HCT116 (cell line): ENCODE data around the gene CCDC57. TPM values are rescaled to one million over a fixed set of nuclear protein-coding genes. Genes with fewer than 3 reads are reported as not detected.

Experiments used
- ATAC-seq: fragments of 200-7000 bp; cut with Tn5 transposase; 2 replicates; pipeline ENCODE4 v1.9.1; 2020; ENCODE audit warnings: mild to moderate bottlenecking, moderate library complexity
- BruUV-seq: library from RNA; stranded (reverse); fragments of 400-500 nt; replicated peaks from 2 replicates; lab custom pipeline; 2021; lab: Mats Ljungman, UMichigan
- CTCF ChIA-PET: fragments of 300-600 bp; sonication (Branson Sonifier 250); formaldehyde crosslinking; loops from one replicate; lab custom pipeline; 2021; ENCODE audit warnings: antibody characterized with exemption; lab: Charles Lee
- POLR2A ChIA-PET: fragments of 300-600, 350-600 bp; sonication (Branson Sonifier 250); formaldehyde crosslinking; loops from one replicate; lab custom pipeline; 2021; ENCODE audit warnings: antibody characterized with exemption; lab: Charles Lee
- RAD21 ChIA-PET, 2 experiments: fragments of 300-600 bp; sonication (Branson Sonifier 250); formaldehyde crosslinking; loops; one replicate each; lab custom pipeline; 2023; ENCODE audit warnings: low total read pairs in 2 of 2; ENCODE audit not compliant: uncharacterized antibody in 2 of 2, unreplicated experiment in 2 of 2, low non-redundant PET in 1 of 2; lab: Charles Lee
- DNase-seq: peaks from one replicate; pipeline ENCODE4 v3.0.0-alpha.2; 2010; ENCODE audit warnings: low read depth, low spot score
- H2AFZ ChIP-seq: fragments of 200-600 bp; shearing (Covaris generic), sonication (generic); 2 replicates; pipeline ENCODE4 v1.6.1; 2017; ENCODE audit warnings: low read depth, mixed run types, mixed read lengths, antibody characterized with exemption, low read length; ENCODE audit not compliant: poor library complexity, severe bottlenecking
- H3K27ac ChIP-seq: 2 replicates; pipeline ENCODE4 v1.5.1; 2012; ENCODE audit warnings: low read depth, low read length
- H3K27me3 ChIP-seq: fragments of 200-600 bp; sonication (generic); 2 replicates; pipeline ENCODE4 v1.6.1; 2016; ENCODE audit warnings: mixed run types, low read length, mixed read lengths; ENCODE audit not compliant: insufficient read depth
- H3K36me3 ChIP-seq, 2 experiments: fragments of 200-500 bp in 1 of 2; fragments of 200-600 bp in 1 of 2; sonication (Bioruptor generic) in 1 of 2; sonication (generic) in 1 of 2; 2 replicates each; pipeline versions ENCODE4 v1.5.1 to v1.6.1; 2014 to 2016; ENCODE audit warnings: low read length in 2 of 2, inconsistent platforms in 1 of 2, mixed read lengths in 1 of 2, mixed run types in 1 of 2; ENCODE audit not compliant: insufficient read depth in 2 of 2, control insufficient read depth in 1 of 2
- H3K4me1 ChIP-seq, 2 experiments: fragments of 200-600 bp in 1 of 2; sonication (generic) in 1 of 2; 2 replicates each; pipeline versions ENCODE4 v1.5.1 to v1.6.1; 2012 to 2017; ENCODE audit warnings: low read length in 2 of 2, inconsistent platforms in 1 of 2, mild to moderate bottlenecking in 1 of 2, mixed read lengths in 1 of 2, mixed run types in 1 of 2, moderate library complexity in 1 of 2; ENCODE audit not compliant: insufficient read depth in 2 of 2, control insufficient read depth in 1 of 2
- H3K4me2 ChIP-seq: fragments of 200-600 bp; sonication (generic); 2 replicates; pipeline ENCODE4 v1.6.1; 2017; ENCODE audit warnings: mixed run types, low read length, mixed read lengths
- H3K4me3 ChIP-seq, 2 experiments: fragments of 200-600 bp in 1 of 2; sonication (generic) in 1 of 2; replicated peaks in 1 of 2; 2 replicates each; pipeline ENCODE4 v1.5.1; 2011 to 2016; ENCODE audit warnings: low read length in 2 of 2, control low read depth in 1 of 2, low read depth in 1 of 2, mild to moderate bottlenecking in 1 of 2, mixed read lengths in 1 of 2, mixed run types in 1 of 2
- H3K79me2 ChIP-seq: fragments of 200-600 bp; sonication (generic); 2 replicates; pipeline ENCODE4 v1.6.1; 2017; ENCODE audit warnings: mild to moderate bottlenecking, mixed run types, low read length, moderate library complexity, mixed read lengths; ENCODE audit not compliant: insufficient read depth
- H3K9ac ChIP-seq: fragments of 200-600 bp; sonication (generic); 2 replicates; pipeline ENCODE4 v1.6.1; 2016; ENCODE audit warnings: low read length, mixed read lengths
- H3K9me2 ChIP-seq: fragments of 200-600 bp; sonication (generic), shearing (Covaris generic); 2 replicates; pipeline ENCODE4 v1.6.1; 2017; ENCODE audit warnings: mixed run types, mild to moderate bottlenecking, moderate library complexity; ENCODE audit not compliant: insufficient read depth
- H3K9me3 ChIP-seq, 2 experiments: fragments of 200-500 bp in 1 of 2; fragments of 200-600 bp in 1 of 2; sonication (Bioruptor generic) in 1 of 2; sonication (generic) in 1 of 2; 2 replicates each; pipeline ENCODE4 v1.6.1; 2014 to 2017; ENCODE audit warnings: low read length in 2 of 2, mixed read lengths in 2 of 2, inconsistent platforms in 1 of 2, low read depth in 1 of 2, mild to moderate bottlenecking in 1 of 2, mixed run types in 1 of 2, moderate library complexity in 1 of 2; ENCODE audit not compliant: control insufficient read depth in 1 of 2, insufficient read depth in 1 of 2
- H4K20me1 ChIP-seq: fragments of 200-600 bp; sonication (generic), shearing (Covaris generic); 2 replicates; pipeline ENCODE4 v1.6.1; 2017; ENCODE audit warnings: mixed run types, mild to moderate bottlenecking, moderate library complexity; ENCODE audit not compliant: insufficient read depth
- CBX3 ChIP-seq: IDR thresholded peaks from 2 replicates; pipeline ENCODE4 v1.6.1; 2012; ENCODE audit warnings: low read depth
- CEBPB ChIP-seq: IDR thresholded peaks from 2 replicates; pipeline ENCODE4 v1.6.1; 2012; ENCODE audit warnings: low read depth
- EGR1 ChIP-seq: IDR thresholded peaks from 2 replicates; pipeline ENCODE4 v1.6.1; 2012; ENCODE audit warnings: low read depth
- ELF1 ChIP-seq: IDR thresholded peaks from 2 replicates; pipeline ENCODE4 v1.6.1; 2012; ENCODE audit warnings: low read depth, borderline replicate concordance
- EZH2 ChIP-seq: fragments of 200-600 bp; sonication (generic); IDR thresholded peaks from 2 replicates; pipeline ENCODE4 v1.6.1; 2017; ENCODE audit warnings: antibody characterized with exemption, mixed run types
- EZH2phosphoT487 ChIP-seq: fragments of 200-600 bp; IDR thresholded peaks from 2 replicates; pipeline ENCODE4 v1.6.1; 2018; ENCODE audit warnings: antibody characterized with exemption, borderline replicate concordance
- FOSL1 ChIP-seq: IDR thresholded peaks from 2 replicates; pipeline ENCODE4 v1.6.1; 2012; ENCODE audit warnings: low read depth
- JUND ChIP-seq: IDR thresholded peaks from 2 replicates; pipeline ENCODE4 v1.6.1; 2012
- POLR2A ChIP-seq: IDR thresholded peaks from 2 replicates; pipeline ENCODE4 v1.7.0; 2011; ENCODE audit warnings: borderline replicate concordance; ENCODE audit not compliant: insufficient read depth, insufficient read length; ENCODE audit errors: extremely low read depth
- POLR2AphosphoS5 ChIP-seq: IDR thresholded peaks from 2 replicates; pipeline ENCODE4 v1.6.1; 2011; ENCODE audit warnings: mild to moderate bottlenecking, low read depth, low read length, moderate library complexity
- SP1 ChIP-seq: IDR thresholded peaks from 2 replicates; pipeline ENCODE4 v1.6.1; 2012; ENCODE audit warnings: low read depth
- SRF ChIP-seq: IDR thresholded peaks from 2 replicates; pipeline ENCODE4 v1.6.1; 2012; ENCODE audit warnings: low read depth
- TCF7L2 ChIP-seq: IDR thresholded peaks from 2 replicates; pipeline ENCODE4 v1.7.0; 2011; ENCODE audit warnings: borderline replicate concordance, inconsistent platforms; ENCODE audit not compliant: insufficient read depth, insufficient read length; ENCODE audit errors: extremely low read depth
- YY1 ChIP-seq: IDR thresholded peaks from 2 replicates; pipeline ENCODE4 v1.6.1; 2011; ENCODE audit warnings: low read length, low read depth, moderate library complexity, mild to moderate bottlenecking; ENCODE audit not compliant: insufficient replicate concordance; ENCODE audit errors: extremely low read depth
- ZNF274 ChIP-seq: fragments of 200-500 bp; sonication (Bioruptor generic); IDR thresholded peaks from 2 replicates; pipeline ENCODE4 v1.6.1; 2014; ENCODE audit warnings: mild to moderate bottlenecking, low read depth, low read length, inconsistent platforms
- intact Hi-C: fragments of 100-400 bp; cut with micrococcal nuclease; formaldehyde crosslinking; loops from 2 replicates; pipeline ENCODE4 v1.10.0; 2022
- total RNA-seq: library from RNA; stranded (reverse); gene quantifications from one replicate; pipeline ENCODE4 v1.2.1, GENCODE V29; 2021; ENCODE audit not compliant: unreplicated experiment
- TF ChIP-seq, protein P1 (sequence below): IDR thresholded peaks from 2 replicates; pipeline ENCODE4 v1.6.1; 2012
- TF ChIP-seq, protein P2 (sequence below): IDR thresholded peaks from 2 replicates; pipeline ENCODE4 v1.6.1; 2012
- TF ChIP-seq, protein P3 (sequence below): IDR thresholded peaks from 2 replicates; pipeline ENCODE4 v1.6.1; 2012; ENCODE audit warnings: low read depth
- TF ChIP-seq, protein P4 (sequence below): IDR thresholded peaks from 2 replicates; pipeline ENCODE4 v1.6.1; 2011; ENCODE audit warnings: mild to moderate bottlenecking, low read length, moderate library complexity; ENCODE audit not compliant: insufficient replicate concordance; ENCODE audit errors: extremely low read depth

Gene CCDC57
- total RNA-seq, 1 experiment from 2014 or later = 143 TPM

DNA sequence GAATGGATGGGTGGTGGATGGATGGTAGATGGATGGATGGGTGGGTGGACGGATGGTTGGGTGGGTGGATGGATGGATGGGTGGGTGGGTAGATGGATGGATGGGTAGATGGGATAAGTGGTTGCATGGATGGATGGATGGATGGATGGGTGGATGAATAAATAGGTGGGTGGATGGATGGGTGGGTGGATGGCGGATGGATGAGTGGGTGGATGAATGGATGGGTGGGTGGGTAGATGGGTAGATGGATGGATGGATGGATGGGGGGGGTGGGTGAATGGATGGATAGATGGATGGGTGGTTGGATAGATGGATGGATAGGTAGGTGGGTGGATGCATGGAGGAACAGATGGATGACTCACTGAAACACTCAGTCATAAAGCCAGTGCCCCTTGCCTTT is 63.6 kb downstream of the CCDC57 start:
- no peaks in the 10 kb centered on the region for H3K79me2 ChIP-seq
- ChIA-PET RAD21 (no interaction called here), POLR2A (no interaction called here), CTCF (no interaction called here)
- H3K36me3 ChIP-seq = no peaks in the 10 kb centered on the region; a peak in 1 of 4 replicates
- BruUV-seq = no TSS peak
- TF ChIP-seq, protein P1, sequence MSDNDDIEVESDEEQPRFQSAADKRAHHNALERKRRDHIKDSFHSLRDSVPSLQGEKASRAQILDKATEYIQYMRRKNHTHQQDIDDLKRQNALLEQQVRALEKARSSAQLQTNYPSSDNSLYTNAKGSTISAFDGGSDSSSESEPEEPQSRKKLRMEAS = no peak
- no peak for TF ChIP-seq SRF
- no peak for TF ChIP-seq JUND
- TF ChIP-seq, protein P2, sequence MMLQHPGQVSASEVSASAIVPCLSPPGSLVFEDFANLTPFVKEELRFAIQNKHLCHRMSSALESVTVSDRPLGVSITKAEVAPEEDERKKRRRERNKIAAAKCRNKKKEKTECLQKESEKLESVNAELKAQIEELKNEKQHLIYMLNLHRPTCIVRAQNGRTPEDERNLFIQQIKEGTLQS = no peak
- no peak for TF ChIP-seq ZNF274
- TF ChIP-seq EGR1 = no peak
- no peak for TF ChIP-seq POLR2A
- no peak for TF ChIP-seq YY1
- no peak for TF ChIP-seq TCF7L2
- TF ChIP-seq SP1 = no peak
- TF ChIP-seq, protein P3, sequence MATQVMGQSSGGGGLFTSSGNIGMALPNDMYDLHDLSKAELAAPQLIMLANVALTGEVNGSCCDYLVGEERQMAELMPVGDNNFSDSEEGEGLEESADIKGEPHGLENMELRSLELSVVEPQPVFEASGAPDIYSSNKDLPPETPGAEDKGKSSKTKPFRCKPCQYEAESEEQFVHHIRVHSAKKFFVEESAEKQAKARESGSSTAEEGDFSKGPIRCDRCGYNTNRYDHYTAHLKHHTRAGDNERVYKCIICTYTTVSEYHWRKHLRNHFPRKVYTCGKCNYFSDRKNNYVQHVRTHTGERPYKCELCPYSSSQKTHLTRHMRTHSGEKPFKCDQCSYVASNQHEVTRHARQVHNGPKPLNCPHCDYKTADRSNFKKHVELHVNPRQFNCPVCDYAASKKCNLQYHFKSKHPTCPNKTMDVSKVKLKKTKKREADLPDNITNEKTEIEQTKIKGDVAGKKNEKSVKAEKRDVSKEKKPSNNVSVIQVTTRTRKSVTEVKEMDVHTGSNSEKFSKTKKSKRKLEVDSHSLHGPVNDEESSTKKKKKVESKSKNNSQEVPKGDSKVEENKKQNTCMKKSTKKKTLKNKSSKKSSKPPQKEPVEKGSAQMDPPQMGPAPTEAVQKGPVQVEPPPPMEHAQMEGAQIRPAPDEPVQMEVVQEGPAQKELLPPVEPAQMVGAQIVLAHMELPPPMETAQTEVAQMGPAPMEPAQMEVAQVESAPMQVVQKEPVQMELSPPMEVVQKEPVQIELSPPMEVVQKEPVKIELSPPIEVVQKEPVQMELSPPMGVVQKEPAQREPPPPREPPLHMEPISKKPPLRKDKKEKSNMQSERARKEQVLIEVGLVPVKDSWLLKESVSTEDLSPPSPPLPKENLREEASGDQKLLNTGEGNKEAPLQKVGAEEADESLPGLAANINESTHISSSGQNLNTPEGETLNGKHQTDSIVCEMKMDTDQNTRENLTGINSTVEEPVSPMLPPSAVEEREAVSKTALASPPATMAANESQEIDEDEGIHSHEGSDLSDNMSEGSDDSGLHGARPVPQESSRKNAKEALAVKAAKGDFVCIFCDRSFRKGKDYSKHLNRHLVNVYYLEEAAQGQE = no peak
- no peak for TF ChIP-seq CBX3
- TF ChIP-seq, protein P4, sequence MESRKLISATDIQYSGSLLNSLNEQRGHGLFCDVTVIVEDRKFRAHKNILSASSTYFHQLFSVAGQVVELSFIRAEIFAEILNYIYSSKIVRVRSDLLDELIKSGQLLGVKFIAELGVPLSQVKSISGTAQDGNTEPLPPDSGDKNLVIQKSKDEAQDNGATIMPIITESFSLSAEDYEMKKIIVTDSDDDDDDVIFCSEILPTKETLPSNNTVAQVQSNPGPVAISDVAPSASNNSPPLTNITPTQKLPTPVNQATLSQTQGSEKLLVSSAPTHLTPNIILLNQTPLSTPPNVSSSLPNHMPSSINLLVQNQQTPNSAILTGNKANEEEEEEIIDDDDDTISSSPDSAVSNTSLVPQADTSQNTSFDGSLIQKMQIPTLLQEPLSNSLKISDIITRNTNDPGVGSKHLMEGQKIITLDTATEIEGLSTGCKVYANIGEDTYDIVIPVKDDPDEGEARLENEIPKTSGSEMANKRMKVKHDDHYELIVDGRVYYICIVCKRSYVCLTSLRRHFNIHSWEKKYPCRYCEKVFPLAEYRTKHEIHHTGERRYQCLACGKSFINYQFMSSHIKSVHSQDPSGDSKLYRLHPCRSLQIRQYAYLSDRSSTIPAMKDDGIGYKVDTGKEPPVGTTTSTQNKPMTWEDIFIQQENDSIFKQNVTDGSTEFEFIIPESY = no peak
- TF ChIP-seq EZH2 = no peak
- no peak for TF ChIP-seq CEBPB
- TF ChIP-seq ELF1 = no peak
- TF ChIP-seq FOSL1 = no peak
- TF ChIP-seq POLR2AphosphoS5 = no peak
- no peak for TF ChIP-seq EZH2phosphoT487
- H3K27ac ChIP-seq = no peak overlapping the region
- no peaks in the 10 kb centered on the region for H4K20me1 ChIP-seq
- H3K4me3 ChIP-seq = no peak overlapping the region
- no peak overlapping the region for H2AFZ ChIP-seq
- no peaks in the 10 kb centered on the region for H3K27me3 ChIP-seq
- DNase-seq = no peak
- no peak for ATAC-seq
- H3K9me2 ChIP-seq = no peaks in the 10 kb centered on the region
- no peaks in the 10 kb centered on the region; a peak in 1 of 4 replicates for H3K4me1 ChIP-seq
- no peak overlapping the region for H3K9ac ChIP-seq
- intact Hi-C loops = no loop called here
- no peaks in the 10 kb centered on the region for H3K9me3 ChIP-seq
- H3K4me2 ChIP-seq = no peak overlapping the region
